SKM-1 treated with dmso at 0.1 percent for 144 hours (cell line): ENCODE measurements around the gene ELFN2.

ENCODE experiments used
- DNase-seq: peaks from one replicate; lab custom pipeline; 2025; ENCODE audit not compliant: unreplicated experiment; lab: John Stamatoyannopoulos, UW

ELFN2 gene

DNA sequence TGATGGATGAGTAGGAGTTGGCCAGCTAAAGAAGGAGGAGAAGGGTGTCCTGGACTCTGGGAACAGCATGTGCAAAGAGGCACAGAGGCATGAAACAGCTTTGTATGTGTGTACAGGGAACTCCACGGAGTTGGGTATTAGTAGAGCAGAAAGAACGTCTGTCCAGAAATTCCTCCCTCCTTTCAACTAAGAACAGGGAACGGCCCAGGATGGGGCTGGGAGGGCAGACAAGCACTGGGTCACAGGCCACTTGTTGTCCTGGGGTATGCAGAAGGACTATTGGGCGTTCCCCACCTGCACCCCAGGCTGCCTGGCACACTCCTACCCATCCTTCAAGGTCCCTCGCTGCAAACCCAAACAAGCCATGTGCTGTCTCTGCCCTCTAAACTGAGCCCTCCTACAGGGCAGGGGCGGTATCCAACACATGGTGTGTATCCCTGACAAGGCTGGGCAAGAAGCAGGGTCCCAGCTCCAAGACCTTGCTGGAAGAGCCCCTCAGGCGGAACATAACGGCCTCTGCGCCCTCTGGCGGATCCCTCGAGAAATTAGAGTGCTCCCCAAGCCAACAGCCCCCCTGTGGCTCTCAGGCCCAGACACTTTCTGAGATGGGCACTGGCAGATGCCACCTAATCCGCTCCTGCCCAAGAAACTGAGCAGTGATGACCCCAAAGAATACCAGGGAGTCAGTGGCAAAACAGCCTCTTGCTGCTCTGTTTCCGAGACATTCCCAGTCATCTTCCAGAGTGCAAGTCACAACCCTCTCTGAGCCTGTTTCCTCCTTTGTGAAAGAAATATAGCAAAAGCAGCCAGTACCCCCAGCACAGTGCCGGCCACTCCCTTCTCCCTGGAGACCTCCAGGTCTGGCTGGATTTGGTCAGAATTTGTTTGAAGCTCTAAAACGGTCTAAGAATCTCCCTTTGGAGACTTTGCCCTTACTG lies 1.6 kb upstream of the ELFN2 start:
- peak; percentile 21 for DNase-seq

DNA sequence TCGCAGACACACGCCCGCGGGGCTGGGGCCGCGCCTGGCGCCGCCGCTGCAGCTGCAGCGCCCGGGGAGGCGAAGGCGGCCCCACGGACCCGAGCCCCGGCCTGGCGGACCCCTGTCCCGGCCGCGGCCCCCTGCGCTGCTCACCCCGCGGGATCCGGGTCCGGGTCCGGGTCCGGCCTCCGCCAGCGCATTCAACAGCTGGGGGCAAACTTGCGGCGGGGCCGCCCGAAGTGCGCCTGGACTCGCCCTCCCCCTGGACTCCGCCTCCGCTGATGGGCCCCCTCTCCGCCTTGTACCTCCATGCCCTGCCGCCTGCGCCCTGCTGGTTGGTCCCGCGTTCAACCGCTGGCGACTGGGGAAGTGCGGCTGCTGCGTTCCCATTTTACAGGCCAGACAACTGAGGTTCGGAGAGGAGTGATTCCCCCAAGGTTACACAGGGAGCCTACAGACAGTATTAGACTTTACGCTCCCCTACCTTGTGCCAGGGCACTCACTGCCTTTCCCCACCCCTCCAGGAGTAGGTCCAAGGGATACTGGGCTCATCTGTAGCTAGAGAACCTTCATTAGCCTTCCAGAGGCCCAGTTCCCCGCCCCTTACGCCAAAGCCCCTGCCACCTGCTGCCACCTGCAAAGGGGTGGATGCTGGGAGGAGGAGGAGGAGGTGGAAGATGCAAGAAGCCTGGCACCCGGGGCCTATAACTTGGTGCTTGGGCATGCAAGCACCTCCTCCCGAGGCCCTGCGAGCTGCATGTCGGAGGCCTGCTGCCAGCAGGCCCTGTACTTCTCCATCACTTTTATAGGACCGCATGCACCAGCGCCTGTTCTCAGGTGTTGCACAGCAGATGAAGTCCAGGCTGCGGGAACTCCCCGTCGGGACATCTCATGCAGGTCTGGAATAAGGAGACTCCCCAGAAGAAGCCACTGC lies 694 bp upstream of the ELFN2 start:
- no peak for DNase-seq

DNA sequence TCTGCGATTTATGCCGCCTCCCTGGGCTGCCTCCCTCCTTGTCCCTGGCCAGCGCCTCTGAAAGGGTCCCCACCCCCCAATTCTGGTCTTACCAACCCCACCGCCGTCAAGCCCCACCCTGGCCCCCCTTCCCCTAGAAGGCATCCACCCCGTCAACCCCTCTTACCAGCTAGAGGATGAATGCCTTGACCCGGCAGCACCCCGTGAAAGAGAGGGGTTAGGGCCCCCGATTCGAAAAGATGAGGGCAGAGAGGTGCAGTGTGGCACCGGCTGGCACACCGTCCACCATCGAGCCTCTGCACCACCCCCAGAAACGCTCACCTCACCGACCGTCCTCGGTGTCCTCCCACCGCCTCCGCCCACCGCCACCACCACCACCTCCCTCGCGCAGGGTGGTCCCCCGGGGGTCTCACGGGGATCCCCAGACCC lies 559 bp downstream of the ELFN2 start:
- no peak for DNase-seq

DNA sequence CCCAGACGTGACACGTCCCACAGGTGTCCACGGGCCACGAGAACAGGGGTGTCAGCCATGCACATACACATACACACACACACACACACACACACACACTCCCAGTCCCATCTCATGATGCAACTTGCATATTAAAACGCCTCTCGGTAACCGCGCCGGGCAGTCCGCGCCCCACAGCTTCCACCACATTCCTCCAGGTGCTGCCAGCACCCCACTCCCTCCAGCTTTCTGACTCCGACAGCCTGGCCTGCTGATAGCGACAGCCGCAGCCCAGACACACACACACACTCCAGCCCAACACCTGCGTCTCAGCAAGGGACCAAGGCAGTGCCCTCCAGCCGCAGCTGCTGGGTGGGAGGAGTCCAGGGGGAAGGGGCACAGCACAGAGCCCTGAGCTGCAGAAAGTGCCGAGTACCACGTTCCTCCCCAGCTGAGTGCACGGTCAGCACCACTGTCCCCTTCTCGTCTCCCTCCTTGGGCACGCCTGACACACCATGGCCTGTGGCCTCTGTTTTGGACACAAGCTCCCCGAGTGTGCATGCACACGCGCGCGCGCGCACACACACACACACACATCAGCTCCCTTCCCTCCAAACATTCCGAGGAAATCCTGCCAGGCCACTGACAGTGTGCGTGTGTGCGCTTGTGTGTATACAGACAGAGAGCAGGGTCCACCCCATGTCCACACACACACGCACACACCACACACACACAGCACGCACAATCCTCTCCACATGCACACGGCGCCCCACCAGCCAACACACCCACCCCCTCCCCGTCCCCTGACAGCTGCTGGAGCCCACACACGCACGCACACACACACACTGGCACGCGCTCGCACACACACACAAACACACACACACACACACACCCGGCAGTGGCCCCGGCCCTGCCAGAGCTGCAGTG lies 1.2 kb downstream of the ELFN2 start:
- DNase-seq = no peak

DNA sequence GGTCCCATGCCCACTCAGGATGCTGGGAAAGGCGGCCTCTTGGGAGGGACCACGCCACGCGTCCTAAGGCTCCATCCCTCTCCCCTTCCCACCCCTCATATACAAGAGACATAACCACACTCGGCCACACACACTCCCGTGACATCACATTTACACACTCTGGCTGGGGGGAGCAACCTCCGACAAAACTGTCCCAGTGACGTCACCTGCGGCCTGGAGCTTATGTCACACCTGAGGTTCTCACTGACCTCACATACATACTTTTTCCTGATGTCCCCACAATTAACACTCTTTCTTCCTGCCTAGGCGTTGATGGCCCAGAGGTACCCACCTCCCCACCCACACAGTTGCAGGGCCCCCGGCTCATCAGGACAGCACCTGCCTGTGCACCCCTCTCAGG lies 1.9 kb downstream of the ELFN2 start:
- DNase-seq = no peak

DNA sequence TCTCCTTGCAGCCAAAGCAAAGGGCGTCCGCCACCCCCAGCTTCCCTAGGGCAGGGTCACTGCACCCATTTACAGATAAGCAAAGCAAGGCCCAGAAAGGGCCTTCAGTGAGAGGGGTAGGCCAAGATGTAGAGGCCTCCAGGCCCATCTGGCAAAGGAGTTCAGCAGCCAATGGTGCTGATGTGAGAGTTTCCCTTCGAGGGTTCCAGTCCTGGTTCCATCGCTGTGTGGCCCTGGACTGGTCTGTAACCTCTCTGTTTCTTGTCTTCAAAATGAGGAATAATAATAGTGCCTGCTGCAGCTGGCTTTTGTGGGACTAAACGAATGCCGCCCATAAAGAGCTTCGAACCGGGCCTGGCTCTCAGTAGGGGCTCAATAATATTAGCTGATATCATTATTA lies 4.0 kb downstream of the ELFN2 start:
- no peak for DNase-seq

DNA sequence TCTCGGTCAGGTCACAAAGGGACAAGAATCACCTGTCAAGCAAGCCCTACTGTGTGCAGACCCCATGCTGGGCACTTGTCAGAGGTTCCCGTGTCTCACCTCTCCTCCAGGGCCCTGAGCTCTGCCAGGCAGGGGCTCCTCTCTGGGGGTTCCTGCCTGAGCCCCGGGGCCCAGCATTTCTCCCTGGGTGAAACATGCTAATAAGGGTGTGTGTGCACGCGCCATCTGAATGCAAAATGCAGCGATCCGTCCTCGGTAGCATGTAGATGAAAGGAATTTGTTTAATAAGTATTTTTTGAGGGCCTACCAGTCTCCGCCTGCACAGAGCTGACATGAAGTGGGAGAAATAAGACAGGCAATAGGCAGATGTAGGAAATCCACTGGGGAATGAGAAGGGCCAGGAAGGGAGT lies 5.8 kb downstream of the ELFN2 start:
- no peak for DNase-seq

DNA sequence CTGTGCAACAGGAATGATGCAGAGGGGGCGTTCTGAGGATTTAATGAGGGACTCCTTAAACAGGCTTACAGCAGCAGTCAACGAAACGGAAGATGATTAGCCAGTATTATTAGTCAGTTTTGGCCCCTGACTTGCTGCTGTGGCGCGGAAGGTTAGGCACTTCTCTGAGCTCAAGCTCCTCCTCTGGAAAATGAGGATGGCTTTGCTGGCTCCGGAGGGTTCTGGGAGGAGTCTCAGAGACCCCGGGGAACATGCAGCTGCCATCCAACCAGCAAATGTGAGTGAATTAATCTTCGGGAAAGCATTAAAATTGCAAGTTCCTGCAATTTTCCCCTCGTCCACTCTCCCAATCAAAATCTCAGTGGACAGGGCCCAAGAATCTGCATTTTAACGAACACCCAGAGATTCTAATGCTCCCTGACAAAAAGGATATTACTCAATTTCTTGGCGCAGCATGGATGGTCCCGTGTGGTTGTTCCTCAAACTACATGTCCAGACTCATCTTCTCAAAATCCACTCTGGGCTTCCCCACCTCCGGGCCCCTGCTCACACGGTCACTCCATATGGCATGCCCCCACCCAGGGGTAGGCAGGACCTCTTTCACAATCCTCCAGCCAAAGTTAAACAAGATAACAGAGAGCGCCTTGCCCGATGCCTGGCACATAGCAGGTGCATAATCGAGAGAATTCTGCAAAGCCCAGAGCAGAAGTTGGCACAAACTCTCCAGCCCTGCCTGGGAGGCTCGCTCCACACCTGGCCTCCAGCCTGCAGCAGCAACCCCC lies 6.4 kb downstream of the ELFN2 start:
- peak; percentile 44 for DNase-seq

DNA sequence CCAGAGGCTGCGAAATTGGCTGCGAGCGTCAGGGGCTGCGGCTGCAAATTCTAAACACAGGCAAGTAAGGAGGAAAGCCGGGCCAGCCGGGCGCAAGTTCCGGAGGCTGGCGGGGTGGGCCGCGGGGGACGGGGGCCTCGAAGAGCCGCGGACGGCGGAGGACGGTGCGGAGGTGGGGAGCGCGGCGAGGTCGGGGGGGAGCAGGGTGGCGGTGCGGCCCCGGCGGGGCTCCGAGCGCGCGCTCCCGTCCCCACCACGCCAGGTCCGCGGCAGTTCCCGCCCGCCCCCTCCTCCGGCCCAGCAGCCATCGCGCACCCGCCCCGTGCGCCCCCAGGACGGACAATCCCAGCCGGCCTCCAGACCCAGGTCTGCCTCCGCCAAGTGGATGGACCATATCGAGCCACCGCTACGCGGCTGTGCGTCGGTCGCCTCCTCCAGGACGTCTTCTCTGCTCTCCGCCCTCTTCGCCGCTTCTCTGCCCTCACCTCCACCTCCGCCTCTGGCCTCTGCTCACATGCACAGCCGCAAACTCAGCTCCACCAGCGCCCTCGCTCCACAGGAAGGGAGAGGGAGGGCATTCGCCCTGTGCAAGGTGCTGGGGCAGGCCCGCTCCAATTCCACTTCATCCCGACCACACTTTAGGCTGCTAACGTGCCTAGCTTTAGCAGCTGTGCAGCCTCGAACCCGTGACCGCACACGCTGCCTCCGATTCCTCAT lies 7.2 kb downstream of the ELFN2 start:
- DNase-seq = no peak

DNA sequence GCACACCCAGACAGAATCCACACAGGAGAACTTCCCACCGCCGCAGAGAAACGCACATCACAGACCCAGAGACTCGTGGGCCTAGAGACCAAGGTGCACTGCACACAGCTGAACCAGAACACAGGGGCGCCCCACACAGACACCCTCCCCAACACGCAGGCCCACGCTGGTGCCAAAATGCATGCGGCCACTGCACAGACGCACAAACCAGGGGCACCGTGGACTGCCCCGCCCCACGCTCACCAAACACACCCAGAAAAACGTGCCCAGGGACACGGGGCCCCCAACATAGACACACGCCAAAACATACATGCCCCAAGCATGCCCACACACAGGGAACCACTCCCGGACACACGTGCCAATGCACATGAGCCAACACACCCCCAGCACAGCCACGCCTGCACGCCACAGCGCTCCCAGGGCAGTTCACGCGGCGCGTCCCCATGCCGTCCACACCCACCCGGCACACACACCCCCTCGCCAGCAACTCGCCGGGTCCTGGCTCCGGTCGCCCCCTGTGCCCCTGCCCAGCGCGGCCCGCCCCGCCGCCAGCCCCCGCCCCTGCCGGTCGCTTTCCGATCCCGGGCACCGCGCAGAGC lies 7.8 kb downstream of the ELFN2 start:
- DNase-seq = no peak

DNA sequence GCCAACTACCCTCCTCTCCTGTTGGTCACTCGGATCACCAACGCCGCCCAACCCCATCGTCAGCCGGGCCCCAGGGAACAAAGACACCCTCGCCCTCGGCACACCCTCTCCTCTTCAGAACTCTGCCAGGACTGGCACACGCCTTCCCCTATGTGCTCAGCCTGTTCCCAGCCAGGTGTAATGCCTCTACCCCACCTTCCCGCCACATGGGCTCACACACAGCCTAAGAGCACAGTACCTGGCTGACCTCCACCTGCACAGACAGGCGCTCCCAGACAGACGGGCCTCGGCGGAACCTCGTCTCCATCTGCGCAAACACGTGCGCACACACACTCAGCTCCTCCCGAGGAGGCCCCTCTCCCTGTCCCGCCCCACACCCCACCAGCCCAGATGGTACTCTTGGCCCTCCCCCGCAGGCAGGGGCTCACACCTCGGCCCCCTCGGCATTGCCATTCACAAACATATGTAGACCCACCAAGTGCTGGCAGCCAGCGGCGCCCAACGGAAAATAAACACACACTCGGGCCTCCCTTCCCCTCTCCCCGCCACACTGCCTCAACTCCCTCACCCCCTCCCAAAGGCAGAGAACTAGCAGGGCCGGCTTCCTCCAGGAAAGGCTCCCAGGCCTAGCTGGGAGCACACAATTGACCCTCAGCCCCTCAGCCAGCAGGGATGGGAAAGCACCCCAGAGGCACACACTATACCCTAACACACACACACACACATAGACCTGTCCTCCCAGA lies 8.5 kb downstream of the ELFN2 start:
- DNase-seq = no peak

DNA sequence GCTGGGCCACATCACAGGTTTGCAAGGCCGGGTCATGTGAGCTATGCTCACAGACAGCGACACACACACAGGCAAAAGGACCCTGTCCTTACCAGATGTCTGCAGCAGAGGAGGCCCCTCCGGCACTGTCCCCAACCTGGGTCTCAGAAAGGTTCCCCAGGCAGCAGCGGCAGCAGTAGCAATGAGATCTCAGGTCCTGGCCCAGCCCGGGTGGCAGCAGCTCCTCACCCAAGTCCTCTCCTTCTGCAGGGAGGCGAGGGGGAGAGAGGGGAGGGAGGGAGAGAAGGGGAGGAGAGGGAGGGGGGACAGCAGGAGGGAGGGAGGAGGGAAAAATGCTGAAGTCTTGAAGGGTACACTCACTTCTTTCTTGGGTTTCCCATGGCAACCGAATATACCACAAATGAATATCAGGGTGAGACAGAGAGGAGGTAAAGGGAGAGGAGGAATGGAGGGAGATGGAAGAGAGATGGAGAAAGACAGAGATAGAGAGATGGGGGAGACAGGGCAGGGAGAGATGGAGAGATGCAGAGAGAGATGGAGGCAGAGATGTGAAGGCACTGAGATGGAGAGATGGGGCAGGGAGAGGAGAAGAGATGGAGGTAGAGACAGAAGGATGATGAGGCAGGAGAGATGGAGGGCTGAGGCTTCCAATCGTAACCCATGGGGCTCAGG lies 9.5 kb downstream of the ELFN2 start:
- DNase-seq = no peak

DNA sequence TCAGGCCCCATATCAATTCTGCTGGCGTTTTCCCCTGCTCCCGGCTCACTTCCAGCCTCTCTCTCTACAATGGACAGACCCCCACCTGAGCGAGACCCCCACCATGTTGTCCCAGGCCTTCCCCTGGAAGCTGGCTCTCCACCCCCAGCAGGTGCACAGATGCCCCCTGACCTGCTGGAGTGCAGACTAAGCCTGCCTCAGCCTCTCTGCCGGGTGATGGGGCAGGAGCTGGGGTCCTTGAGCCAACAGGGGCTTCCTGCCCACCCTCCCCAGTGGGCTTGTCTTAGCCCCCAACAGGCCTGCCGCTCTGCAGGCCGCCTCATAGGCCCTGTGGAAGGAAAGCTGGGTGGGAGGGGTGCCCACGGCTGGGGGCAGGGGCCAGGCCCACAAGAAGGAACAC lies 10.0 kb downstream of the ELFN2 start:
- DNase-seq = no peak

DNA sequence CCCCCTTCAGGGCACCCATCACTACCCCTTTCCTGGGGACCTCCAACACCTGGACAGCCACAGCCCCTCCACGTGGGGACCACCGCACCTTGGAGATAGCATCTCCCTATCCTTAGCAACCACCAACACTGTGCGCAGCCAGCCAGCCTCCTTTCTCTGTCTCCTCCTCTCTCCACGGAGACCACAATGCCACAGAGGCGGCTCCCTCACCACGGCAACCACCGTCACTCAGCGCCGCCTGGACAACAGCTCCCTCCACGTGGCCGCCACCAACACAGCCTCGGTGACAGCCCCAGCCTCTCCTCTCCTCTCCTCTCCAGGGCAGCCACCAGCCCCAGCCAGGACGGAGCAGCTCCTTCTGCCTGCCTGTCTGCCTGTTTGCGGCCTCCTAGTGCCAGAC lies 10.5 kb downstream of the ELFN2 start:
- peak; percentile 51 for DNase-seq

DNA sequence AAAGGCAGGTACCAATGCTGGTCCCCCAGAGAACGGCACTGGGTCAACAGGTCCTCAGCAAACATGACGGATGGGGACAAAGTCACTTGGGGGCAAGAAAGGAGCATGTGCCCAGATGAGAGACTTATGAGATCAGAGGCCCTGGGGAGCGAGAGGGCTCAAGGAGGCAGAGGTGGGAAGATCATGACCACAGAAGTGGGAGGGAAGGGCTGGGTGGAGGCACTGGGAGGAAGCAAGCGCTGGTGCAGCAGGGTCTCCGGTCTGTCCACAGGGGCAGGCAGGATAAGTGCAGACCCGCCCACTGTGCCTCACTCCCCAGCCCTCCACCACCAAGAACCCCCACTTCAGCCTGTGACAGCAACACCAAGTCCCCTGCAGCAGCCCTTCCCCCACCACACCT lies 10.9 kb downstream of the ELFN2 start:
- DNase-seq = no peak

DNA sequence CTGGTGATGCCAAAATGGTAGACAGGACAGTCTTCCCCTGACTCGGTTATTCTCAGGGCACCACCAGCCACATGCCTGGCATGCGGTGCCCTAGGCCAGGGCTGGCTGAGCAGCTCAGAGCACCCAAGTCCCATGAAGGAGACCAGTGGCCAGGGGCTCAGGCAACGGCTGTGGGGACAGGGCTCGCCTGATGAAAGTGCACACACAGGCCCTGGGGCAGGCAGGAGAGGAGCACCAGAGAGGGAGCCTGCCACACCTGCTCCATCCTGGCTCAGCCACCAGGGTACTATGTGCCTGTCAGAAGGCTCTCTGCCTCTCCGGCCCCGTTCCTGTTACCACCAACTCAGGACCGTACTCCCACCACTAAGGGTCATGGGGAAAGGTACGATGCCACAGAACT lies 12.1 kb downstream of the ELFN2 start:
- no peak for DNase-seq

DNA sequence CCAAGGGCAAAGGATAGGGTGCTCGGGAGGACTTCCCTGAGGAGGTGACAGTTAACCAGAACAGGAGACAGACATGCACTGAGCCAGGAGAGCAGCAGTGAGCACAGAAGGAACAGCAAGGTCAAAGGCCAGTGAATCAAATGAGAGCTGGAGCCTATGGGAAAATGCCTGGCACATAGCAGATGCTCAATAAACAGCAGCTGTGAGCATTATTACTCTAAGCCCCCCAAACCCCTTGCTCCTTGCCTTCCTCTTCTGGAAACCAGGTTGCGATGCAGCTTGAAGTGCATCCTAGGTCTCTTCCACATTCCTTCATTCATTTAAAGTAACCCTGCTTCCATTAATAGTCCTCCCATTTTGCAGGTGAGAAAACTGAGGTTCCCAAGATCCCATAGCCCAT lies 13.0 kb downstream of the ELFN2 start:
- no peak for DNase-seq

DNA sequence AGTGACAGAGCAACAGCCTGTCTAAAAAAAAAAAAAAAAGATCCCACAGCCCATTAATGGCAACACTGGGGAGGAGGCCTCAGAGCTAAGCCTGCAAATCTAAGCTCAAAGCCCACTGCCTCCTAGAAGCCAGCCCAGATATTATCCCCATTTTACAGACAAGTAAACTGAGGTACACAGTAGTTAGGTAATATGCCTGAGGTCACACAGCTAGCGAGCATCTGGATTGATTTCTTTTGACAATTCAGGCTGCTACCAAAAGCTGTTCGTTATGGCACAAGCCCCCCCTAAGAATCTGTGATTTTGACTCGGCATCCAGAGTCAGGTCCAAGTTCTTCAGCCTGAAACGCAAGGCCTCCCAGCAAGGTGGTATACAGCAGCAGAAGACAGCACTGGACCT lies 13.7 kb downstream of the ELFN2 start:
- DNase-seq = no peak
